Mesenchymal stem cell (in vitro differentiated cells and primary cell): ENCODE data around the gene FRY.

Experiments
- DNase-seq: peaks from one replicate; pipeline ENCODE4 v3.0.0-alpha.2; 2013
- H2AFZ ChIP-seq: one replicate; pipeline ENCODE4 v1.6.1; 2013; ENCODE audit warnings: low read depth, mild to moderate bottlenecking, control low read depth, inconsistent platforms, low read length, moderate library complexity
- H2AK5ac ChIP-seq: 2 replicates; pipeline ENCODE4 v1.6.1; 2013; ENCODE audit warnings: low read length, moderate library complexity, mild to moderate bottlenecking, inconsistent platforms; ENCODE audit not compliant: severe bottlenecking
- H2BK120ac ChIP-seq: one replicate; pipeline ENCODE4 v1.6.1; 2013; ENCODE audit warnings: low read depth, mild to moderate bottlenecking, inconsistent platforms, low read length, moderate library complexity
- H2BK12ac ChIP-seq, 2 experiments: one replicate each; pipeline ENCODE4 v1.6.1; 2013; ENCODE audit warnings: inconsistent platforms in 2 of 2, low read length in 2 of 2, mild to moderate bottlenecking in 2 of 2, moderate library complexity in 2 of 2, control low read depth in 1 of 2
- H2BK15ac ChIP-seq: one replicate; pipeline ENCODE4 v1.6.1; 2013; ENCODE audit warnings: mild to moderate bottlenecking, low read depth, inconsistent platforms; ENCODE audit not compliant: poor library complexity, severe bottlenecking
- H2BK5ac ChIP-seq: 2 replicates; pipeline ENCODE4 v1.6.1; 2013; ENCODE audit warnings: low read depth, mild to moderate bottlenecking, low read length, control low read depth, inconsistent platforms; ENCODE audit not compliant: poor library complexity, severe bottlenecking
- H3K14ac ChIP-seq, 2 experiments: one replicate each; pipeline ENCODE4 v1.6.1; 2013; ENCODE audit warnings: inconsistent platforms in 2 of 2, low read length in 2 of 2, control low read depth in 1 of 2, mild to moderate bottlenecking in 1 of 2, moderate library complexity in 1 of 2
- H3K18ac ChIP-seq, 2 experiments: one replicate each; pipeline ENCODE4 v1.6.1; 2013; ENCODE audit warnings: inconsistent platforms in 2 of 2, low read length in 2 of 2, control low read depth in 1 of 2, low read depth in 1 of 2, mild to moderate bottlenecking in 1 of 2
- H3K23ac ChIP-seq, 2 experiments: one replicate each; pipeline ENCODE4 v1.6.1; 2013; ENCODE audit warnings: inconsistent platforms in 2 of 2, low read length in 2 of 2, mild to moderate bottlenecking in 2 of 2, moderate library complexity in 2 of 2, control low read depth in 1 of 2
- H3K27ac ChIP-seq: 2 replicates; pipeline ENCODE4 v1.5.1; 2013; ENCODE audit warnings: mild to moderate bottlenecking, moderate library complexity, low read length, control low read depth, inconsistent platforms; ENCODE audit not compliant: poor library complexity, severe bottlenecking
- H3K27me3 ChIP-seq, 2 experiments: 2 replicates each; pipeline versions ENCODE4 v1.6.1 to v1.7.0; 2013; ENCODE audit warnings: low read length in 2 of 2, mild to moderate bottlenecking in 2 of 2, moderate library complexity in 2 of 2, control low read depth in 1 of 2, inconsistent platforms in 1 of 2; ENCODE audit not compliant: control insufficient read depth in 1 of 2, insufficient read depth in 1 of 2
- H3K36me3 ChIP-seq, 2 experiments: 2 replicates each; pipeline versions ENCODE4 v1.6.1 to v1.7.0; 2013; ENCODE audit warnings: low read length in 2 of 2, control low read depth in 1 of 2, inconsistent platforms in 1 of 2, low read depth in 1 of 2, mild to moderate bottlenecking in 1 of 2; ENCODE audit not compliant: insufficient read depth in 2 of 2, control insufficient read depth in 1 of 2
- H3K4ac ChIP-seq, 2 experiments: one replicate each; pipeline ENCODE4 v1.6.1; 2013; ENCODE audit warnings: inconsistent platforms in 2 of 2, low read length in 2 of 2, mild to moderate bottlenecking in 2 of 2, moderate library complexity in 2 of 2, control low read depth in 1 of 2, low read depth in 1 of 2
- H3K4me1 ChIP-seq: 2 replicates; pipeline ENCODE4 v1.6.1; 2013; ENCODE audit warnings: low read depth, low read length, control low read depth; ENCODE audit not compliant: control insufficient read depth, insufficient read depth
- H3K4me2 ChIP-seq: 2 replicates; pipeline ENCODE4 v1.6.1; 2013; ENCODE audit warnings: low read length, mild to moderate bottlenecking, inconsistent platforms; ENCODE audit not compliant: poor library complexity, severe bottlenecking
- H3K4me3 ChIP-seq, 2 experiments: 2 replicates each; pipeline versions ENCODE4 v1.5.1 to v1.7.0; 2013; ENCODE audit warnings: low read length in 2 of 2, mild to moderate bottlenecking in 2 of 2, control low read depth in 1 of 2, low read depth in 1 of 2; ENCODE audit not compliant: insufficient read depth in 1 of 2
- H3K79me1 ChIP-seq: replicated peaks from 2 replicates; pipeline ENCODE4 v1.6.1; 2013; ENCODE audit warnings: mild to moderate bottlenecking, control low read depth, low read length, inconsistent platforms; ENCODE audit not compliant: poor library complexity, severe bottlenecking
- H3K9ac ChIP-seq: 2 replicates; pipeline ENCODE4 v1.7.0; 2013; ENCODE audit warnings: mild to moderate bottlenecking, low read length, moderate library complexity
- H3K9me3 ChIP-seq: 2 replicates; pipeline ENCODE4 v1.7.0; 2013; ENCODE audit warnings: mild to moderate bottlenecking, low read length; ENCODE audit not compliant: control insufficient read depth
- H4K8ac ChIP-seq: one replicate; pipeline ENCODE4 v1.6.1; 2013; ENCODE audit warnings: inconsistent platforms, mild to moderate bottlenecking, low read length, moderate library complexity
- H4K91ac ChIP-seq: one replicate; pipeline ENCODE4 v1.6.1; 2013; ENCODE audit warnings: mild to moderate bottlenecking, low read length, inconsistent platforms
- WGBS: methylation state at CpG from one replicate; pipeline ENCODE4 v1.1.7; 2013; ENCODE audit warnings: mixed read lengths; 5-methylcytosine and 5-hydroxymethylcytosine counted together

Gene FRY

GRCh38 chr13:32117001-32117400, 85.4 kb downstream of the FRY start:
- Histone ChIP-seq H3K4ac (no peak overlapping the region), H3K79me1 (no peaks in the 10 kb centered on the region), H2AK5ac (no peak overlapping the region), H4K8ac (no peak overlapping the region), H3K27me3 (no peaks in the 10 kb centered on the region), H3K4me2 (no peak overlapping the region), H3K23ac (no peak overlapping the region), H2BK12ac (no peak overlapping the region), H4K91ac (no peak overlapping the region), H3K4me3 (no peak overlapping the region), H3K14ac (no peak overlapping the region), H3K18ac (no peak overlapping the region), H3K4me1 (no peaks in the 10 kb centered on the region), H3K9ac (no peak overlapping the region), H2BK15ac (no peak overlapping the region), H2BK120ac (no peak overlapping the region), H2AFZ (no peak overlapping the region), H3K27ac (no peak overlapping the region), H3K9me3 (no peaks in the 10 kb centered on the region), H3K36me3 (peaks cover 0 to 4% of the 10 kb centered on the region in 2 experiments), H2BK5ac (no peak overlapping the region)
- DNase-seq = no peak
- 100% methylated on average over 1 of the region's 3 CpGs for WGBS

GRCh38 chr13:32117701-32118100, 86.1 kb downstream of the FRY start:
- peak overlapping the region; percentile 61 for H4K8ac ChIP-seq
- DNase-seq = no peak
- no peak overlapping the region for H3K4me3 ChIP-seq
- H3K4me2 ChIP-seq = no peak overlapping the region
- H2BK12ac ChIP-seq = peak overlapping the region in 1 of 2 experiments; percentile 21
- H3K14ac ChIP-seq = peak overlapping the region in 1 of 2 experiments; percentile 23
- H2BK5ac ChIP-seq = no peak overlapping the region
- no peak overlapping the region for H2BK120ac ChIP-seq
- WGBS = 84% methylated on average over 5 of the region's 6 CpGs
- H3K4me1 ChIP-seq = no peaks in the 10 kb centered on the region
- H3K79me1 ChIP-seq = no peaks in the 10 kb centered on the region
- no peak overlapping the region for H3K27ac ChIP-seq
- H3K4ac ChIP-seq = no peak overlapping the region
- H2AFZ ChIP-seq = no peak overlapping the region
- H3K36me3 ChIP-seq = peaks cover 0 to 4% of the 10 kb centered on the region in 2 experiments
- peak overlapping the region; percentile 30 for H2BK15ac ChIP-seq
- H3K9me3 ChIP-seq = no peaks in the 10 kb centered on the region
- no peak overlapping the region for H3K9ac ChIP-seq
- H3K23ac ChIP-seq = no peak overlapping the region
- no peak overlapping the region for H3K18ac ChIP-seq
- H2AK5ac ChIP-seq = no peak overlapping the region
- no peaks in the 10 kb centered on the region for H3K27me3 ChIP-seq
- peak overlapping the region; percentile 25 for H4K91ac ChIP-seq

GRCh38 chr13:32121316-32121715, 89.7 kb downstream of the FRY start:
- Histone ChIP-seq H3K14ac (no peak overlapping the region), H2BK15ac (no peak overlapping the region), H3K9me3 (no peaks in the 10 kb centered on the region), H2BK12ac (no peak overlapping the region), H3K79me1 (no peaks in the 10 kb centered on the region), H3K18ac (no peak overlapping the region), H3K23ac (no peak overlapping the region), H2BK5ac (no peak overlapping the region), H3K4me1 (no peaks in the 10 kb centered on the region), H2BK120ac (no peak overlapping the region), H3K4me3 (no peak overlapping the region), H3K4me2 (no peak overlapping the region), H3K27me3 (no peaks in the 10 kb centered on the region), H3K36me3 (peaks cover 0 to 4% of the 10 kb centered on the region in 2 experiments), H3K27ac (no peak overlapping the region), H3K4ac (no peak overlapping the region), H4K8ac (no peak overlapping the region), H2AK5ac (no peak overlapping the region), H3K9ac (no peak overlapping the region), H2AFZ (no peak overlapping the region), H4K91ac (no peak overlapping the region)
- 90% methylated on average over 3 of the region's 3 CpGs for WGBS
- no peak for DNase-seq

GRCh38 chr13:32124743-32125142, 93.2 kb downstream of the FRY start:
- Histone ChIP-seq H4K91ac (no peak overlapping the region), H3K9ac (peak overlapping the region; percentile 66), H2BK15ac (no peak overlapping the region), H3K18ac (no peak overlapping the region), H4K8ac (no peak overlapping the region), H3K14ac (no peak overlapping the region), H2AK5ac (no peak overlapping the region), H3K36me3 (no peaks in the 10 kb centered on the region), H3K23ac (no peak overlapping the region), H3K4ac (no peak overlapping the region), H3K79me1 (no peaks in the 10 kb centered on the region), H2AFZ (no peak overlapping the region), H3K27me3 (no peaks in the 10 kb centered on the region), H3K9me3 (no peaks in the 10 kb centered on the region), H2BK5ac (no peak overlapping the region), H3K4me3 (no peak overlapping the region), H3K4me2 (no peak overlapping the region), H2BK12ac (no peak overlapping the region), H3K27ac (no peak overlapping the region), H2BK120ac (no peak overlapping the region), H3K4me1 (no peaks in the 10 kb centered on the region)
- no peak for DNase-seq
- WGBS = 93% methylated on average over 3 of the region's 3 CpGs
